ENCODE results near the gene GRHL1. TPM values are rescaled to one million over a fixed set of nuclear protein-coding genes. Genes with fewer than 3 reads are reported as not detected.

Gene GRHL1
- total RNA-seq, 1 experiment from 2014 or later: 10.3 TPM

DNA sequence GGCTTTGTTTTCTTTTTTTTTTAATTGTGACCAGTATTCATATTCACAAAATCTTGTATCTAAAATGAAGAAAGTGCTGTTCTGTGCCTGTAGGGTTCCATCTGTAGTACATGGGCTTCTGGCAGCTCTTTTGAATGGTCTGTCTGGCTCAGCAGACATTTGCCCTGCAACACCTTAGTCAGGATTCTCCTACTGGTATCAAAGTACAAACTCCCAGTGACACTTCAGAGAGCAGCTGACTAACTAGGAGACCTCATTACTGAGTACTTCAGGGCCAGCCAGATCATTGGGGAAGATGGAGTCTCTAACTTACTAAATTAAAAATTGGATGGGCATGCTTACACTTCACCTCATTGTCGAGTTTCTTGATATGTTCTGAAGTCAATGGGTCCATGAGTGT lies 39.7 kb downstream of the GRHL1 start:
- no TSS peak for BruUV-seq (replicated peaks)
- Histone ChIP-seq H3K9me3 (ENCODE audit: low read length) (no peaks in the 10 kb centered on the region), H3K27ac (ENCODE audit: low read length) (peak overlapping the region; percentile 48; the same call in 1 of the 2 replicates), H3K4me3 (ENCODE audit: low read length) (no peak overlapping the region), H4K20me1 (ENCODE audit: low read length) (no peaks in the 10 kb centered on the region), H2AFZ (ENCODE audit: low read length) (no peak overlapping the region), H3K4me2 (ENCODE audit: low read length) (peak overlapping the region; percentile 32), H3K4me1 (ENCODE audit: insufficient read depth, low read length) (peaks cover 24% of the 10 kb centered on the region), H3K9ac (ENCODE audit: low read length) (no peak overlapping the region), H3K9me2 (replicated peaks; ENCODE audit: low read length) (no peaks in the 10 kb centered on the region), H3F3A (ENCODE audit: low read length, unreplicated experiment) (no peaks in the 10 kb centered on the region), H3K36me3 (ENCODE audit: low read depth, low read length) (0 out of 2 replicates have a peak, but pooled peaks cover 3% of the 10 kb centered on the region), H3K27me3 (ENCODE audit: low read length) (no peaks in the 10 kb centered on the region), H3K79me2 (ENCODE audit: low read length) (no peaks in the 10 kb centered on the region)
- DNase-seq: no peak
- intact Hi-C loops (cut with micrococcal nuclease): no loop called here
- peak; percentile 33 for ATAC-seq
- ChIA-PET CTCF (no interaction called here), POLR2A (ENCODE audit: unreplicated experiment) (no interaction called here)
- TF ChIP-seq EZH2phosphoT487 (IDR thresholded peaks at IDR 0.05; ENCODE audit: borderline replicate concordance, low read length) (no peak), EZH2 (IDR thresholded peaks at IDR 0.05; ENCODE audit: low read length, unreplicated experiment) (no peak)
- TF ChIP-seq, protein P1, sequence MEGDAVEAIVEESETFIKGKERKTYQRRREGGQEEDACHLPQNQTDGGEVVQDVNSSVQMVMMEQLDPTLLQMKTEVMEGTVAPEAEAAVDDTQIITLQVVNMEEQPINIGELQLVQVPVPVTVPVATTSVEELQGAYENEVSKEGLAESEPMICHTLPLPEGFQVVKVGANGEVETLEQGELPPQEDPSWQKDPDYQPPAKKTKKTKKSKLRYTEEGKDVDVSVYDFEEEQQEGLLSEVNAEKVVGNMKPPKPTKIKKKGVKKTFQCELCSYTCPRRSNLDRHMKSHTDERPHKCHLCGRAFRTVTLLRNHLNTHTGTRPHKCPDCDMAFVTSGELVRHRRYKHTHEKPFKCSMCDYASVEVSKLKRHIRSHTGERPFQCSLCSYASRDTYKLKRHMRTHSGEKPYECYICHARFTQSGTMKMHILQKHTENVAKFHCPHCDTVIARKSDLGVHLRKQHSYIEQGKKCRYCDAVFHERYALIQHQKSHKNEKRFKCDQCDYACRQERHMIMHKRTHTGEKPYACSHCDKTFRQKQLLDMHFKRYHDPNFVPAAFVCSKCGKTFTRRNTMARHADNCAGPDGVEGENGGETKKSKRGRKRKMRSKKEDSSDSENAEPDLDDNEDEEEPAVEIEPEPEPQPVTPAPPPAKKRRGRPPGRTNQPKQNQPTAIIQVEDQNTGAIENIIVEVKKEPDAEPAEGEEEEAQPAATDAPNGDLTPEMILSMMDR (conservative IDR thresholded peaks at IDR 0.05; ENCODE audit: low read depth, low read length): no peak

DNA sequence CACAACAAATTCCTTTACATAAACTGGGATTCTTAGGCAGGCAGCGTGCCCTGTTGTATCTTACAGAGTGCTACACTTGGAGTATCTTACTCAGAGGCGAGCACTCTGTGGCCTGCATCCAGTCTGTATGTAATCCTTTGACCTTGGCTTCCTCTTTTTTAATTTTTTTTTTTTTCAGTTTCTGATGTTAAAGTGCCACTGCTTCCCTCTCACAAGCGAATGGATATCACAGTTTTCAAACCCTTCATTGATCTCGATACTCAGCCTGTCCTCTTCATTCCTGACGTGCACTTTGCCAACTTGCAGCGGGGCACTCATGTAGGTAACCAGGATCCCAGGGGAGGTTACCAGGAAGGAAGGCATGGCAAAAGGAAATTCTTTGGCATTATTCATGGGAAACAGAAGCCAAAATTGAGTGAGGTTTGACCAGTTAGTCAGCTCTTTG lies 40.4 kb downstream of the GRHL1 start:
- peak overlapping the region; percentile 48 for H3K27ac ChIP-seq (ENCODE audit: low read length)
- CTCF ChIA-PET: no interaction called here
- H3K36me3 ChIP-seq (ENCODE audit: low read depth, low read length): 0 out of 2 replicates have a peak, but pooled peaks cover 3% of the 10 kb centered on the region
- no peak overlapping the region for H3K9ac ChIP-seq (ENCODE audit: low read length)
- ATAC-seq (peak; percentile 91), DNase-seq (peak; percentile 86)
- BruUV-seq (replicated peaks): no TSS peak
- intact Hi-C loops (cut with micrococcal nuclease): no loop called here
- no peaks in the 10 kb centered on the region for H3F3A ChIP-seq (ENCODE audit: low read length, unreplicated experiment)
- peaks cover 24% of the 10 kb centered on the region for H3K4me1 ChIP-seq (ENCODE audit: insufficient read depth, low read length)
- TF ChIP-seq, protein P1 (conservative IDR thresholded peaks at IDR 0.05; ENCODE audit: low read depth, low read length): no peak
- no peak for TF ChIP-seq EZH2 (IDR thresholded peaks at IDR 0.05; ENCODE audit: low read length, unreplicated experiment)
- TF ChIP-seq EZH2phosphoT487 (IDR thresholded peaks at IDR 0.05; ENCODE audit: borderline replicate concordance, low read length): no peak
- H3K9me3 ChIP-seq (ENCODE audit: low read length): no peaks in the 10 kb centered on the region
- H3K79me2 ChIP-seq (ENCODE audit: low read length): no peaks in the 10 kb centered on the region
- H3K9me2 ChIP-seq (replicated peaks; ENCODE audit: low read length): no peaks in the 10 kb centered on the region
- no peaks in the 10 kb centered on the region for H4K20me1 ChIP-seq (ENCODE audit: low read length)
- peak overlapping the region; percentile 32 for H3K4me2 ChIP-seq (ENCODE audit: low read length)
- H3K4me3 ChIP-seq (ENCODE audit: low read length): no peak overlapping the region
- H2AFZ ChIP-seq (ENCODE audit: low read length): peak overlapping the region; percentile 13; the same call in 1 of the 2 replicates
- no peaks in the 10 kb centered on the region for H3K27me3 ChIP-seq (ENCODE audit: low read length)
- POLR2A ChIA-PET (ENCODE audit: unreplicated experiment): no interaction called here

DNA sequence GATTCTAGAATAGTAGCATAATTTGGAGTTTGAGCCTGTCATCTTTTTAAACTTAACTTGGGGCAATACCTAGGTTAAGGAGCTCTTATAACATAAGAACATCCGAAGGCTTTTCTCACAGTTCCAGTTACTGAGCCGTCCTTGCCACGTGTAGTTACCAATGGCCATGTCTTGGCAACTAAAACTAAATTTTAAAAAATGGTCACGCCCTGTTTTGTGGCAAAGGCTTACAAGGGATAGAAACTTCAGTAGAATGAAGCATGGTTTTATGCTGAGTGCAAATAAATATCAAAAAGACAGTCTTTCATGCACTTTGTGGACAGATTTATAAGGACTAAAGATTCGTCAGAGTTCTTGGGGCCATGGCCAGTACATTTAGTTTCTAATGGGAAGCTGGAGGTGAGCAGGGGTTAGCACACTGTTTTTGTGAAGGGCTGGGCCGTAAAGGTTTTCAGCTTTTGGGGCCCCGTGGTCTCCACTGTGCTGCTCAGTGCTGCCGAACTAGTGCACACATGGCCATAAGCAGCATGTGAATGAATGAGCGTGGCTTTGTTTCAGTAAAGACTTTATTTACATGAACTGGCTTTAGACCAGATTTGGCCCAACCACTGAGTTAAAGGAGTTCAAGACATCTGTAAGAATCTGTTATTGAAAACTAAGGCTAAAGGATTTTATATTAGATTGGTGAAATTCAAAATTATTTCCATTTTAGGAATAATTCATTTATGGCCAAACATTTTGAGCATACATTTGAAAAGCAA lies 41.1 kb downstream of the GRHL1 start:
- BruUV-seq (replicated peaks): no TSS peak
- H3K4me1 ChIP-seq (ENCODE audit: insufficient read depth, low read length): peaks cover 24% of the 10 kb centered on the region
- TF ChIP-seq, protein P1 (conservative IDR thresholded peaks at IDR 0.05; ENCODE audit: low read depth, low read length): no peak
- TF ChIP-seq EZH2 (IDR thresholded peaks at IDR 0.05; ENCODE audit: low read length, unreplicated experiment) (no peak), EZH2phosphoT487 (IDR thresholded peaks at IDR 0.05; ENCODE audit: borderline replicate concordance, low read length) (no peak)
- no peak overlapping the region for H3K4me3 ChIP-seq (ENCODE audit: low read length)
- no peaks in the 10 kb centered on the region for H3K9me3 ChIP-seq (ENCODE audit: low read length)
- H3F3A ChIP-seq (ENCODE audit: low read length, unreplicated experiment): no peaks in the 10 kb centered on the region
- POLR2A ChIA-PET (ENCODE audit: unreplicated experiment): no interaction called here
- H3K9me2 ChIP-seq (replicated peaks; ENCODE audit: low read length): no peaks in the 10 kb centered on the region
- ATAC-seq (no peak), DNase-seq (no peak)
- no peak overlapping the region for H2AFZ ChIP-seq (ENCODE audit: low read length)
- CTCF ChIA-PET: no interaction called here
- 0 out of 2 replicates have a peak, but pooled peaks cover 3% of the 10 kb centered on the region for H3K36me3 ChIP-seq (ENCODE audit: low read depth, low read length)
- no peaks in the 10 kb centered on the region for H4K20me1 ChIP-seq (ENCODE audit: low read length)
- H3K27me3 ChIP-seq (ENCODE audit: low read length): no peaks in the 10 kb centered on the region
- peak overlapping the region; percentile 48; the same call in 1 of the 2 replicates for H3K27ac ChIP-seq (ENCODE audit: low read length)
- H3K79me2 ChIP-seq (ENCODE audit: low read length): no peaks in the 10 kb centered on the region
- intact Hi-C loops (cut with micrococcal nuclease): no loop called here
- H3K9ac ChIP-seq (ENCODE audit: low read length): no peak overlapping the region
- H3K4me2 ChIP-seq (ENCODE audit: low read length): peak overlapping the region; percentile 32; the same call in 1 of the 2 replicates

Data from PC-3 (cell line).